K562 (cell line): Measurements from ENCODE around the gene SDHAF4. TPM values are rescaled to one million over a fixed set of nuclear protein-coding genes. Genes with fewer than 3 reads are reported as not detected.

ENCODE experiments used
- BDP1 ChIP-seq: IDR thresholded peaks from 3 replicates; pipeline ENCODE4 v1.6.1; 2011; ENCODE audit not compliant: insufficient read length, insufficient read depth
- CGGBP1 ChIP-seq: fragments of 250-450 bp; sonication (Bioruptor Pico); IDR thresholded peaks from 2 replicates; pipeline ENCODE4 v1.9.0; 2021; ENCODE audit warnings: mild to moderate bottlenecking
- DEAF1 ChIP-seq: fragments of 450-650 bp; formaldehyde crosslinking; IDR thresholded peaks from 2 replicates; pipeline ENCODE4 v1.4.0; 2020; ENCODE audit warnings: mild to moderate bottlenecking, moderate library complexity
- ELF1 ChIP-seq: fragments of 200-800 bp; sonication (Bioruptor generic); IDR thresholded peaks from 2 replicates; pipeline ENCODE4 v1.6.1; 2016; ENCODE audit warnings: missing genetic modification characterization, missing compliant biosample characterization
- FOXA1 ChIP-seq: fragments of 450-650 bp; IDR thresholded peaks from 2 replicates; pipeline ENCODE4 v1.6.1; 2016; ENCODE audit warnings: mild to moderate bottlenecking, borderline replicate concordance
- MAFG ChIP-seq: fragments of 450-650 bp; conservative IDR thresholded peaks from 2 replicates; pipeline ENCODE4 v1.6.1; 2016; ENCODE audit warnings: missing genetic modification characterization, missing compliant biosample characterization
- NUFIP1 ChIP-seq: fragments of 450-650 bp; IDR thresholded peaks from 2 replicates; pipeline ENCODE4 v1.6.1; 2018; ENCODE audit not compliant: partially characterized antibody
- PATZ1 ChIP-seq: fragments of 250-450 bp; sonication (Bioruptor Pico); IDR thresholded peaks from 2 replicates; pipeline ENCODE4 v1.5.0; 2020; ENCODE audit warnings: mild to moderate bottlenecking, borderline replicate concordance
- POLR2A ChIP-seq: fragments of 450-650 bp; conservative IDR thresholded peaks from 2 replicates; pipeline ENCODE4 v1.6.1; 2016
- POLR3A ChIP-seq: IDR thresholded peaks from 2 replicates; pipeline ENCODE4 v1.6.1; 2011; ENCODE audit warnings: borderline replicate concordance, mild to moderate bottlenecking, moderate library complexity; ENCODE audit not compliant: insufficient read length, insufficient read depth; ENCODE audit errors: extremely low read depth
- PRMT5 ChIP-seq: sonication (generic); formaldehyde crosslinking; IDR thresholded peaks from 2 replicates; pipeline ENCODE4 v1.5.0; 2020; ENCODE audit warnings: missing genetic modification reagents
- SFPQ ChIP-seq: fragments of 200-400 bp; formaldehyde crosslinking; IDR thresholded peaks from 2 replicates; pipeline ENCODE4 v1.6.1; 2017; ENCODE audit warnings: mild to moderate bottlenecking, low read depth, low read length, moderate library complexity
- SRSF9 ChIP-seq: fragments of 200-400 bp; formaldehyde crosslinking; IDR thresholded peaks from 2 replicates; pipeline ENCODE4 v1.6.1; 2017; ENCODE audit warnings: low read depth, low read length, borderline replicate concordance
- TCF7L2 ChIP-seq: fragments of 150-350 bp; IDR thresholded peaks from 2 replicates; pipeline ENCODE4 v1.6.1; 2016; ENCODE audit warnings: low read depth, mild to moderate bottlenecking, low read length, moderate library complexity
- TSC22D4 ChIP-seq: fragments of 450-650 bp; IDR thresholded peaks from 2 replicates; pipeline ENCODE4 v1.6.1; 2016; ENCODE audit warnings: missing genetic modification characterization, missing biosample characterization, control low read depth
- ZBTB34 ChIP-seq: fragments of 250-450 bp; sonication (Bioruptor Pico); IDR thresholded peaks from 2 replicates; pipeline ENCODE4 v1.8.0; 2021; ENCODE audit warnings: mild to moderate bottlenecking, moderate library complexity
- ZNF436 ChIP-seq: fragments of 250-450, 450-650 bp; sonication (Bioruptor Pico); formaldehyde crosslinking; IDR thresholded peaks from 2 replicates; pipeline ENCODE4 v1.7.0; 2020; ENCODE audit warnings: mild to moderate bottlenecking
- polyA plus RNA-seq, 8 experiments: library from polyadenylated mRNA; depleted of rRNA in 4 of 8; stranded (reverse) in 5 of 8; unstranded in 3 of 8; fragments of >200 nt; fragmentation: Nextera tagmentation in 2 of 8; fragmentation: Illumina TruSeq in 1 of 8; extraction: Ambion mirVana in 2 of 8; extraction: Trizol in 1 of 8; gene quantifications; 2 replicates each; pipeline versions ENCODE4 v1.2.1 to v1.2.3, GENCODE V29; 2011 to 2014; ENCODE audit warnings: inconsistent platforms in 1 of 8, missing spikeins in 1 of 8
- total RNA-seq, 7 experiments: library from RNA; depleted of rRNA in 6 of 7; stranded (reverse); fragments of >200 nt in 6 of 7; fragmentation: Illumina TruSeq in 2 of 7; extraction: Trizol in 2 of 7; gene quantifications; 2 replicates each; pipeline versions ENCODE4 v1.2.1 to v1.2.3, GENCODE V29; 2011 to 2021; ENCODE audit warnings: low replicate concordance in 1 of 7

Gene SDHAF4
- total and polyA plus RNA-seq, 9 of the 15 experiments (the other 6 are each of a cell fraction or from before 2014, with no cell fraction given), result 3.5 to 12.0 (median 6.2) TPM

GRCh38 chr6:70566751-70567382, at the start of gene SDHAF4 (continued):
- TF ChIP-seq CGGBP1 (CRISPR knock-in tag) (no peak), TSC22D4 (tag) (no peak), MAFG (tag) (no peak), POLR2A (peak; percentile 95), SFPQ (no peak), NUFIP1 (no peak), SRSF9 (no peak), ELF1 (tag) (no peak), ZNF436 (CRISPR knock-in tag) (no peak), POLR3A (no peak), PATZ1 (CRISPR knock-in tag) (no peak), PRMT5 (CRISPR knock-in tag) (no peak), DEAF1 (CRISPR knock-in tag) (no peak), TCF7L2 (no peak), ZBTB34 (CRISPR knock-in tag) (no peak), BDP1 (no peak), FOXA1 (no peak)
